ENCODE results near the gene SLC16A4. TPM values are rescaled to one million over a fixed set of nuclear protein-coding genes. Genes with fewer than 3 reads are reported as not detected.

Gene SLC16A4
- total RNA-seq, 1 experiment from 2014 or later, result 0.46 TPM

DNA sequence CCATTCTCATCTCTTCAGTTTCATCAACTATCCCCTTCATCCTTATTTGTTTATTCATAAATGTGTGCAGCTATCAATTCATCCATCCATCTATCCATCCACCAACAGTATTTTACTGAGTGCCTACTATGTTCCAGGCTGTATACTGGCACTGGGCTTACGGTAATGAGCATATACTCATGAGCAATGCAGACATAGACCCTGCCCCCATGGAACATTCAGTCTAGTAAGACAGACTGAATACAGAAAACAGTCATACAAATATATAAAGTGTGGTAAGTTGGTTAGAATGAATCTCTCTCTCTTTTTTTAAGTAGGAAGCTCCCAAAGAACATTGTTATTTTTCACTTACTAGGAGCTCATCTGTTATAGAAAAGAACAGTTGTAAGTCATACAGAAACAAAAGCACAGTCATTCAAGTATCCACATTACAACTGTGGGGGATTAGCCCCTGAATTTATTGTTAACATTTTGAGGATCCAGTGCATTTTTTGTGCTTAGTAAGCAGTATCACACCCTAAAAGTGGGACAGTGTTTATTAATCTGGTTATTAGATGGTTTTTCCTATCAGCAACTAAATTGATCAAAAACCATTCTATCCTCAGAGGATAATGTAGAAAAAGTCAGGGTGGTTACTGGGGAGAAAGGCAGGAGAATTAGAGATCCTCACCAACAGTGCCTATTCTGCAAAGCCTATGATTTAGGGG is 3.6 kb downstream of the SLC16A4 start:
- no peaks in the 10 kb centered on the region for H3K9me3 ChIP-seq (ENCODE audit: control insufficient read depth, insufficient read depth, low read depth, low read length)
- no peaks in the 10 kb centered on the region for H3K27me3 ChIP-seq (ENCODE audit: control insufficient read depth, insufficient read depth, low read length)
- no peak overlapping the region for H3K4me3 ChIP-seq (ENCODE audit: low read depth in 2 of 2, low read length in 2 of 2)
- TF ChIP-seq SIN3A (IDR thresholded peaks at IDR 0.05; ENCODE audit: borderline replicate concordance, insufficient read depth, low read depth, low read length), result no peak
- TF ChIP-seq POLR2AphosphoS5 (IDR thresholded peaks at IDR 0.05; ENCODE audit: low read depth, low read length), result no peak
- TF ChIP-seq, protein P1, sequence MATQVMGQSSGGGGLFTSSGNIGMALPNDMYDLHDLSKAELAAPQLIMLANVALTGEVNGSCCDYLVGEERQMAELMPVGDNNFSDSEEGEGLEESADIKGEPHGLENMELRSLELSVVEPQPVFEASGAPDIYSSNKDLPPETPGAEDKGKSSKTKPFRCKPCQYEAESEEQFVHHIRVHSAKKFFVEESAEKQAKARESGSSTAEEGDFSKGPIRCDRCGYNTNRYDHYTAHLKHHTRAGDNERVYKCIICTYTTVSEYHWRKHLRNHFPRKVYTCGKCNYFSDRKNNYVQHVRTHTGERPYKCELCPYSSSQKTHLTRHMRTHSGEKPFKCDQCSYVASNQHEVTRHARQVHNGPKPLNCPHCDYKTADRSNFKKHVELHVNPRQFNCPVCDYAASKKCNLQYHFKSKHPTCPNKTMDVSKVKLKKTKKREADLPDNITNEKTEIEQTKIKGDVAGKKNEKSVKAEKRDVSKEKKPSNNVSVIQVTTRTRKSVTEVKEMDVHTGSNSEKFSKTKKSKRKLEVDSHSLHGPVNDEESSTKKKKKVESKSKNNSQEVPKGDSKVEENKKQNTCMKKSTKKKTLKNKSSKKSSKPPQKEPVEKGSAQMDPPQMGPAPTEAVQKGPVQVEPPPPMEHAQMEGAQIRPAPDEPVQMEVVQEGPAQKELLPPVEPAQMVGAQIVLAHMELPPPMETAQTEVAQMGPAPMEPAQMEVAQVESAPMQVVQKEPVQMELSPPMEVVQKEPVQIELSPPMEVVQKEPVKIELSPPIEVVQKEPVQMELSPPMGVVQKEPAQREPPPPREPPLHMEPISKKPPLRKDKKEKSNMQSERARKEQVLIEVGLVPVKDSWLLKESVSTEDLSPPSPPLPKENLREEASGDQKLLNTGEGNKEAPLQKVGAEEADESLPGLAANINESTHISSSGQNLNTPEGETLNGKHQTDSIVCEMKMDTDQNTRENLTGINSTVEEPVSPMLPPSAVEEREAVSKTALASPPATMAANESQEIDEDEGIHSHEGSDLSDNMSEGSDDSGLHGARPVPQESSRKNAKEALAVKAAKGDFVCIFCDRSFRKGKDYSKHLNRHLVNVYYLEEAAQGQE (IDR thresholded peaks at IDR 0.05; ENCODE audit: insufficient read depth in 1 of 2, low read depth in 2 of 2, low read length in 1 of 2), result no peak
- no peak for TF ChIP-seq TCF7L2 (IDR thresholded peaks at IDR 0.05; ENCODE audit: low read depth, low read length)
- TF ChIP-seq, protein P2, sequence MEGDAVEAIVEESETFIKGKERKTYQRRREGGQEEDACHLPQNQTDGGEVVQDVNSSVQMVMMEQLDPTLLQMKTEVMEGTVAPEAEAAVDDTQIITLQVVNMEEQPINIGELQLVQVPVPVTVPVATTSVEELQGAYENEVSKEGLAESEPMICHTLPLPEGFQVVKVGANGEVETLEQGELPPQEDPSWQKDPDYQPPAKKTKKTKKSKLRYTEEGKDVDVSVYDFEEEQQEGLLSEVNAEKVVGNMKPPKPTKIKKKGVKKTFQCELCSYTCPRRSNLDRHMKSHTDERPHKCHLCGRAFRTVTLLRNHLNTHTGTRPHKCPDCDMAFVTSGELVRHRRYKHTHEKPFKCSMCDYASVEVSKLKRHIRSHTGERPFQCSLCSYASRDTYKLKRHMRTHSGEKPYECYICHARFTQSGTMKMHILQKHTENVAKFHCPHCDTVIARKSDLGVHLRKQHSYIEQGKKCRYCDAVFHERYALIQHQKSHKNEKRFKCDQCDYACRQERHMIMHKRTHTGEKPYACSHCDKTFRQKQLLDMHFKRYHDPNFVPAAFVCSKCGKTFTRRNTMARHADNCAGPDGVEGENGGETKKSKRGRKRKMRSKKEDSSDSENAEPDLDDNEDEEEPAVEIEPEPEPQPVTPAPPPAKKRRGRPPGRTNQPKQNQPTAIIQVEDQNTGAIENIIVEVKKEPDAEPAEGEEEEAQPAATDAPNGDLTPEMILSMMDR (IDR thresholded peaks at IDR 0.05), result no peak
- CTCF ChIA-PET, result interaction anchor here (0.6 kb wide), 1 partner anchor 913 kb away, joined by 4 read pairs; no protein-coding TSS in a partner anchor
- POLR2A ChIA-PET, result interaction anchor here (0.5 kb wide), 1 partner anchor 69 kb away, joined by 3 read pairs; no protein-coding TSS in a partner anchor
- no TSS peak for BruUV-seq (replicated peaks)
- in situ Hi-C loops (cut with HindIII; ENCODE audit: low pct_unique_long_range_greater_than_20kb, low sequenced_read_pairs) (no loop called here), intact Hi-C loops (cut with micrococcal nuclease; ENCODE audit: unreplicated experiment) (no loop called here)
- no peaks in the 10 kb centered on the region for H3K4me1 ChIP-seq (ENCODE audit: control insufficient read depth, insufficient read depth, low read length)
- no peaks in the 10 kb centered on the region for H3K36me3 ChIP-seq (ENCODE audit: control insufficient read depth, insufficient read depth, low read length)
- H3K27ac ChIP-seq (ENCODE audit: low read length), result no peak overlapping the region
- ATAC-seq (no peak), DNase-seq (ENCODE audit: low read depth, low spot score) (no peak)

DNA sequence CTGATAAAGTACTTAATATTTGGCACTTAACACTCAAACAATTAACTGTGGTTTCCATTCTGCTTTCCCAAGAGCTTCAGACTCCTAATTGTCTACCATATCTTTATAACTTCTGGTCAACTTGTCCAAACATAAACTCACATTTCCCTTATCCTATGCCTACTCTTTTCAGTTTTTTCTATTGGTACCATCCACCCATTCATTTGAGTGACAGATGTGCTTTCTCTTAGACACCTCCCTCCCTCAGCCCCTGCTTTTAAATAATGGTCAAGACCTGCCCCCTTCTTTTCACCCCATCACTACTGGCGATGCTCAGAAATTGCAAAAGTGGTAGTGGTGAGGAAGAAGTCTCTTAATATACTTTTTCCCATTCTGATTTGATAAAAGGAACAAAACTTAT is 5.5 kb downstream of the SLC16A4 start:
- BruUV-seq (replicated peaks), result no TSS peak
- no peaks in the 10 kb centered on the region for H3K36me3 ChIP-seq (ENCODE audit: control insufficient read depth, insufficient read depth, low read length)
- no peaks in the 10 kb centered on the region for H3K9me3 ChIP-seq (ENCODE audit: control insufficient read depth, insufficient read depth, low read depth, low read length)
- in situ Hi-C loops (cut with HindIII; ENCODE audit: low pct_unique_long_range_greater_than_20kb, low sequenced_read_pairs), result no loop called here
- no peak for DNase-seq (ENCODE audit: low read depth, low spot score)
- H3K27me3 ChIP-seq (ENCODE audit: control insufficient read depth, insufficient read depth, low read length), result no peaks in the 10 kb centered on the region
- POLR2A ChIA-PET, result no interaction called here
- intact Hi-C loops (cut with micrococcal nuclease; ENCODE audit: unreplicated experiment), result no loop called here
- no peak for ATAC-seq
- H3K4me3 ChIP-seq (ENCODE audit: low read depth in 2 of 2, low read length in 2 of 2), result no peak overlapping the region
- TF ChIP-seq SIN3A (IDR thresholded peaks at IDR 0.05; ENCODE audit: borderline replicate concordance, insufficient read depth, low read depth, low read length) (no peak), POLR2AphosphoS5 (IDR thresholded peaks at IDR 0.05; ENCODE audit: low read depth, low read length) (no peak), TCF7L2 (IDR thresholded peaks at IDR 0.05; ENCODE audit: low read depth, low read length) (no peak)
- TF ChIP-seq, protein P1 (IDR thresholded peaks at IDR 0.05; ENCODE audit: insufficient read depth in 1 of 2, low read depth in 2 of 2, low read length in 1 of 2), result no peak
- TF ChIP-seq, protein P2 (IDR thresholded peaks at IDR 0.05), result no peak
- no peak overlapping the region for H3K27ac ChIP-seq (ENCODE audit: low read length)
- no peaks in the 10 kb centered on the region for H3K4me1 ChIP-seq (ENCODE audit: control insufficient read depth, insufficient read depth, low read length)
- CTCF ChIA-PET, result no interaction called here
